ENCODE measurements around the gene ATG9B.
"Not testable (repeated sequence)": the region's sequence is repeated elsewhere in the genome, so short reads cannot be mapped to it uniquely, and the experiment has no call there.

The ATG9B gene

GRCh38 chr7:151038951-151039849 lies 14.9 kb upstream of the ATG9B start:
- peak; percentile 85 for DNase-seq (ENCODE audit: low spot score)

DNA sequence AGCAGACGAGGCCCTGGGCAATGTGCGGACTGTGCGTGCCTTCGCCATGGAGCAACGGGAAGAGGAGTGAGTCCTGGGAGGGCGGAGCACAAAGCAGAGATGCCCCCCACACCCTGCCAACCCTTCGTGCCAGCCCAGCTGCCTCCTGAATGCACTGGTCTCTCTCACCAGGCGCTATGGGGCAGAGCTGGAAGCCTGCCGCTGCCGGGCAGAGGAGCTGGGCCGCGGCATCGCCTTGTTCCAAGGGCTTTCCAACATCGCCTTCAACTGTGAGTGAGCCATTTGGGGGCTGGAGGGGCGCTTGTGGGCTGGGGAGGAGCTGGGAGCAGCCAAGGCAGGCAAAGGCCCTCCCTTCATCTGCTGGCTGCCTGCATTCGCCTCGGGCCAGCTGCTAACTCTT lies 11.6 kb upstream of the ATG9B start:
- DNase-seq (ENCODE audit: low spot score), result no peak

- no peak for DNase-seq (ENCODE audit: low spot score)
Observed at GRCh38 chr7:151035026-151035717, 10.9 kb upstream of the ATG9B start.

GRCh38 chr7:151034312-151035025 lies 10.2 kb upstream of the ATG9B start:
- DNase-seq (ENCODE audit: low spot score), result no peak

DNA sequence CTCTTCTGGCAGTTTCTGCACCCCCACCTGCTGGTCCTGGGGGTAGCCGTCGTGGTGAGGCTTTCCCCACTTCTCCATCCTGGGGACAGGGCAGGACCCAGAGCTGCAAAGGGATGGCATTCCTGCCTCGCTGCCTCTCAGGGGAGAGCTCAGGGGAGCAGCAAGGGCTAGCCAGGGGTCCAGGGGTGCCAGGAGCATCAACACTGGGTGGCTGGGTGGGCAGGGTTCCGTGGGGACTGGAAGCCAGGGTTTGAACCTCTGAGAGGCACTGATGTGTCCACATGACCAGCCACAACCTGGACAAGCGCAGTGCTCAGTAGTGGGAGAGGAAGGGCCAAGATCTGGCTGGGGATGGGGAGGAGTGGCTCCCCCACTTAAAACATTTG lies 9.6 kb upstream of the ATG9B start:
- DNase-seq (ENCODE audit: low spot score), result no peak

DNA sequence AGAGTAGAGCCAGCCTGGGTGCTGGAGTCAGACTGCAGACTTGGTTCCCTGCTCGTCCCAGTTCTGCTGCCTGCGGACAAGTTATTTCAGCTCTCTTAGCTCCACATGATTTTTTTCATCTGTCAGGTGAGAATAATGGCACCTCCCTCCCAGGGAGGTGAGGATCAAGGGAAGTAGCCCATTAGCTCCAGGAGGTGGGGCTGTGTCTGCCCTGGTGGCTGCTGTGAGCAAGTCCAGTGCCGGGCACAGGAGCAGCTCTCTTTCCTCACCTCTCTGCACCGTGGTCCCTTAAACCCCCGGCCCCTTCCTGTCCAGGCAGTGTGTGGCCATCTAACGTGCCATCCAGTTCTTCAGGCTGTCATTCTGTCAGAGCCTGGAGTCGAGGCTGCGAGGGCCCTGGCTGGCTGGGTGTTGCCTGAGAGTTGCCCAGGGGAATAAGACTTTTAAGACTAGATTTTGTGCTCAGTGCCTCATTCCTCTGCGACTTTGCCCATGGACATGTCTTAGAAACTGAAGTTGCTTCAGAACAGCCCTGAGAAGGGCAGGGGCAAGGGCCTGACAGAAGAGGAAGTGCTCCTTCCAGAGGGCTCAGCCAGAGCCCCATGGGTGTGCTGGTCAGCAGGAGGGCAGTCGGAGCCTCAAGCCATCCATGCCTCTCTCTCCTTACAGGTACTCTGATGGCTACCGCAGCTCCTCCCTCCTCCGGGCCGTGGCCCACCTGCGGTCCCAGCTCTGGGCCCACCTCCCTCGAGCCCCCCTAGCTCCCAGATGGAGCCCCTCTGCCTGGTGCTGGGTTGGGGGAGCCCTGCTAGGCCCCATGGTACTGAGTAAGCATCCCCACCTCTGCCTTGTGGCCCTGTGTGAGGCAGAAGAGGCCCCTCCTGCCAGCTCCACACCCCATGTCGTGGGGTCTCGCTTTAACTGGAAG lies 8.9 kb upstream of the ATG9B start:
- DNase-seq (ENCODE audit: low spot score), result no peak

- DNase-seq (ENCODE audit: low spot score), result no peak
Observed at GRCh38 chr7:151031011-151031410, 6.7 kb upstream of the ATG9B start.

GRCh38 chr7:151028948-151029501 lies 4.7 kb upstream of the ATG9B start:
- no peak for DNase-seq (ENCODE audit: low spot score)

DNA sequence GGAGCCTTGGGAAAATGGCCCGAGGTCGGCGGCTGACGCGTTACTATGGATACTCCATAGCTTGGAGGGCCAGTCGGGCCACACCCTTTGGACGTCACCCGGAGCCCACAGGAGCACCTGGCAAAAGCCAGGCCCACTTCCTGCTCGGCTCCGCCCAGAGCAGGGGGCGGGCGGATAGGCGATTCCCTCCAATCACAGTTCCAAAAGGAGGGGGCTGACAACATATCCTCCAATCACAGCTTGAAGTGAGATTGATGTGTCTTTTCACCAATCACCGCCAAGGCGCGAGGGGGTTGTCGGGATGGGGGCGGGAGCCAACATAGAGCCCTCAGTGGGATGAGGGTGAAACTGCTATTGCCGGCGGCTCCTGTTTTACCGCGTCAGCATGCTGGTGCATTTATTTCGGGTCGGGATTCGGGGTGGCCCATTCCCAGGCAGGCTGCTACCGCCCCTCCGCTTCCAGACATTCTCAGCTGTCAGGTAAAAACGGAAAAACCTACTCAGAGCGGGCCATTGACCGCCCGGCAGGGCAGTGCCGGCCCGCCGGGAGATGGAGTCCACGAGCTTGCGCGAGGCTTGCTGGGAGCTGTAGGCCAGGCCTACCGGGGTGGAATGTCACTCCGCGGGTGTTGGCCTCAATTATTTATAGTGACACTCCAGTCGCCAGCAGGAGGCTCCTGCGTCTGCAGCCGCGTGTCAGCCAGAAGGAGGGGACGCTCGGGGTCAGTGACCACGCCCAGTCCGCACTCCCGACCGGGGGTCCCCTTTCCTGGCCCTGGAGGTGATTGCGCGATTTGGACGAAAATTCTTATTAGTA lies 4.0 kb upstream of the ATG9B start, which contains the start of gene ABCB8:
Gene ABCB8, plus strand, starts transcription at position 320 of the 817 bp plus-strand sequence. Its CDS starts 66 bp downstream, at position 386.
- peak; percentile 100 for DNase-seq (ENCODE audit: low spot score)

DNA sequence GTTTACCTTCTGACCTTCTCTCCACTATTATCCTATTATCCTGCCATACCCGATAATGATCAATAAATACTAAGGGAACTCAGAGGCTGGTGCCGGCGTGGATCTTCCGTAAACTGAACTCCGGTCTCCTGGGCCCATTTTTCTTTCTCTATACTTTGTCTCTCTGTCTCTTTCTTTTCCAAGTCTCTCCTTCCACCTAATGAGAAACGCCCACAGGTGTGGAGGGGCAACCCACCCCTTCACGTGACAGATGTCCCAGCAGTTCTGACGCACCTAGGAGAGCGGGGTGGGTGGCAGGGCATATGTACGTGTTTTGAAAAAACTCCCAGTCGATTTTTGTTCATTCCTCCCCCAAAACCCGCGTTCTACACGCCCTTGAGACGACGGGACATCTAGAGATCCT lies 3.4 kb upstream of the ATG9B start:
- DNase-seq (ENCODE audit: low spot score), result not testable (repeated sequence)

DNA sequence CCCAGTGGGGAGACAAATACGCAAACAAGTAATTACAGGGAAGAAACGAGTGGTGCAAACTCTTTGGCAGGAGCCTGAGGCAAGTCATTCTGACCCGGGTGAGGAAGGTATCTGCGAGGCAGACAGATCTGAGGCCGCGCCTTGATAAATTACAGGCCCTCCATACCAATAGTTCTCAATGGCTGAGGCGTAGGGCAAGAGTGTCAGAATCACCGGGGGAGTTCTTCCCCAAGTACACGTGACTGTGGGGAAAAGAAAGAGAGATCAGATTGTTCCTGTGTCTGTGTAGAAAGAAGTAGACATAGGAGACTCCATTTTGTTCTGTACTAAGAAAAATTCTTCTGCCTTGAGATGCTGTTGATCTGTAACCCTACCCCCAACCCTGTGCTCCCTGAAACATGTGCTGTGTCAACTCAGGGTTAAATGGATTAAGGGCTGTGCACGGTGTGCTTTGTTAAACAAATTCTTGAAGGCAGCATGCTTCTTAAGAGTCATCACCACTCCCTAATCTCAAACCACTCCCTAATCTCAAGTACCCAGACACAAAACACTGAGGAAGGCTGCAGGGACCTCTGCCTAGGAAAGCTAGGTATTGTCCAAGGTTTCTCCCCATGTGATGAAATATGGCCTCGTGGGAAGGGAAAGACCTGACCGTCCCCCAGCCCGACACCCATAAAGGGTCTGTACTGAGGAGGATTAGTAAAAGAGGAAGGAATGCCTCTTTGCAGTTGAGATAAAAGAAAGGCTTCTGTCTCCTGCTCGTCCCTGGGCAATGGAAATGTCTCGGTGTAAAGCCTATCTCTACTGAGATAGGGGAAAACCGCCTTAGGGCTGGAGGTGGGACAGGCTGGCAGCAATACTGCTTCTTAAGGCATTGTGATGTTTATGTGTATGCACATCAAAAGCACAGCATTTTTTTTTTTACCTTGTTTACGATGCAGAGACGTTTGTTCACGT lies 2.8 kb upstream of the ATG9B start:
- DNase-seq (ENCODE audit: low spot score), result not testable (repeated sequence)

- DNase-seq (ENCODE audit: low spot score), result no peak
Observed at GRCh38 chr7:151025924-151026671, 1.8 kb upstream of the ATG9B start.

DNA sequence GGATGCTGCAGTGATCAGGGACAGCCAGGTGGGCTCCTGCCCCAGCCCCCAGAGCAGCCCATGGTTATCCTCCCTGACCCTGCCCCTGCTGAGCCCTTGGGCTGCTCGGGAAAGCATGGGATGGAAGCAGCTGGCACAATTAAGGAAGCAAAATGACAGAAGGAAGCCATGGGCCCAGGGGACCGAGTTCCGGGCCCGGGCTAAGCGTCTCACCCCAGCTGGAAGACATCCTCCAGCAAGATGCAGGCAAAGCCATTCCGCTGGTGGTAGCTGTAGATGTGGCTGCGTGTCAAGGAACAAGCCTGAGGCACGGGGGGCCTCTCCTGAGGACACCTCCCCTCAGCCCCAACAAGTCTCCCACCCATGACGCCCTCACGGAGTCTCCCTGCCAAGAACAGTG lies 1.1 kb downstream of the ATG9B start:
- no peak for DNase-seq (ENCODE audit: low spot score)

DNA sequence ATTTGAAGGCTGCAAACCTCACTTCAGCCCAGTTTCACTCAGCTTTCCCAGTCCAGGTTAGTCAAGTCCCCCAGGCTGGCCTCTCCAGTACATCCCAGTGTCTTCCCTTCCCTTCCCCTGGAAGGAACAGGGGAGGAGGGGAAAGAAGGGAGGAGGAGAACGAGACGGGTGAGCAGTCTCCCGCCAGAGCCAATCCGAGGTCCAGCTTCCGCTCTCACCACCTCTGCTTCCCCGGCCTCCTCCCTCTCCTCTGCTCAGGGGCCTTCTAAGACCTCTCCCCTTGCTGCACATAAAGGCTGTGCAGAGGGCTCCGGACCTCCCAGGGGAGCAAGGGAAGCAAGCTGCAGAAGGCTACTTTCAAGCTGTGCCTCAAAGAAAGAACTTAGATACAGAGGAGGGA lies 4.1 kb downstream of the ATG9B start:
- DNase-seq (ENCODE audit: low spot score), result no peak

GRCh38 chr7:151019130-151019447 lies 5.2 kb downstream of the ATG9B start:
- DNase-seq (ENCODE audit: low spot score), result no peak

DNA sequence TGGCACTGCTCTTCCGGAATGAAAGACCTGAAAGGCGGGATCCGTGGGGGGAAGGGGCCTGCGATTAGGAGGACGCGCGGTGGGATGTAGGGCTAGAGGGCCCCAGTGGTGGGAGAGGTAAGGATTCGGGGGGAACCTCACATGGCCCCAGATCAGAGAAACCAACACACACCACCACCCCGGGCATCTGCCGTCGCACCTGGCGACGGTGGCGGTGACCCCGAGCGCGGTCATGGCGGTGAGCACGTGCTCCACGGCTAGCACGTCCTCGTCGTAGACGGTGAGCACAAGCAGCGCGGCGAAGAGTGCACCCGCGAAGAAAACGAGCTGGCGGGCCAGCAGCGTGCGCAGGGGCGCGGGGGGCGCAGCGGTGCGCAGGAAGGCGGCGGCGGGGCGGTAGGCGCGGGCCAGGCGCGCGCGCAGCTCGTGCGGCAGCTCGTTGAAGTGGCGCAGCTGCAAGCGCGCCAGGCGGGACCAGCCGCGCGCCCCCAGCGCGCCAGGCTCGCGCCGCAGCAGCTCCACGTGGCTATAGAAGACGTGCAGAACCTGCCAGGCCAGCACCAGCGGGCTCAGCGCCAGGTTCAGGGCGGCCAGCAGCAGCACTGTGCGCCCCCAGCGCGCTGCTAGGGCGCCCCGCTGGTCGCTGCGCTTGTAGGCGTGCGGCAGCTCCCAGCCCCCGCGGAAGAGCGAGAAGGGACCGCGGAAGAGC lies 5.7 kb downstream of the ATG9B start:
- no peak for DNase-seq (ENCODE audit: low spot score)

GRCh38 chr7:151017953-151018420 lies 6.3 kb downstream of the ATG9B start:
- DNase-seq (ENCODE audit: low spot score), result peak; percentile 80
